Mesenchymal stem cell (in vitro differentiated cells and primary cell): ENCODE results near the gene DAZAP2.
"Not testable (repeated sequence)": the region's sequence is repeated elsewhere in the genome, so short reads cannot be mapped to it uniquely, and the experiment has no call there.

Experiments
- DNase-seq: peaks from one replicate; pipeline ENCODE4 v3.0.0-alpha.2; 2013
- H2AFZ ChIP-seq: one replicate; pipeline ENCODE4 v1.6.1; 2013; ENCODE audit warnings: low read depth, mild to moderate bottlenecking, control low read depth, inconsistent platforms, low read length, moderate library complexity
- H2AK5ac ChIP-seq: 2 replicates; pipeline ENCODE4 v1.6.1; 2013; ENCODE audit warnings: low read length, moderate library complexity, mild to moderate bottlenecking, inconsistent platforms; ENCODE audit not compliant: severe bottlenecking
- H2BK120ac ChIP-seq: one replicate; pipeline ENCODE4 v1.6.1; 2013; ENCODE audit warnings: low read depth, mild to moderate bottlenecking, inconsistent platforms, low read length, moderate library complexity
- H2BK12ac ChIP-seq, 2 experiments: one replicate each; pipeline ENCODE4 v1.6.1; 2013; ENCODE audit warnings: inconsistent platforms in 2 of 2, low read length in 2 of 2, mild to moderate bottlenecking in 2 of 2, moderate library complexity in 2 of 2, control low read depth in 1 of 2
- H2BK15ac ChIP-seq: one replicate; pipeline ENCODE4 v1.6.1; 2013; ENCODE audit warnings: mild to moderate bottlenecking, low read depth, inconsistent platforms; ENCODE audit not compliant: poor library complexity, severe bottlenecking
- H2BK5ac ChIP-seq: 2 replicates; pipeline ENCODE4 v1.6.1; 2013; ENCODE audit warnings: low read depth, mild to moderate bottlenecking, low read length, control low read depth, inconsistent platforms; ENCODE audit not compliant: poor library complexity, severe bottlenecking
- H3K14ac ChIP-seq, 2 experiments: one replicate each; pipeline ENCODE4 v1.6.1; 2013; ENCODE audit warnings: inconsistent platforms in 2 of 2, low read length in 2 of 2, control low read depth in 1 of 2, mild to moderate bottlenecking in 1 of 2, moderate library complexity in 1 of 2
- H3K18ac ChIP-seq, 2 experiments: one replicate each; pipeline ENCODE4 v1.6.1; 2013; ENCODE audit warnings: inconsistent platforms in 2 of 2, low read length in 2 of 2, control low read depth in 1 of 2, low read depth in 1 of 2, mild to moderate bottlenecking in 1 of 2
- H3K23ac ChIP-seq, 2 experiments: one replicate each; pipeline ENCODE4 v1.6.1; 2013; ENCODE audit warnings: inconsistent platforms in 2 of 2, low read length in 2 of 2, mild to moderate bottlenecking in 2 of 2, moderate library complexity in 2 of 2, control low read depth in 1 of 2
- H3K27ac ChIP-seq: 2 replicates; pipeline ENCODE4 v1.5.1; 2013; ENCODE audit warnings: mild to moderate bottlenecking, moderate library complexity, low read length, control low read depth, inconsistent platforms; ENCODE audit not compliant: poor library complexity, severe bottlenecking
- H3K27me3 ChIP-seq, 2 experiments: 2 replicates each; pipeline versions ENCODE4 v1.6.1 to v1.7.0; 2013; ENCODE audit warnings: low read length in 2 of 2, mild to moderate bottlenecking in 2 of 2, moderate library complexity in 2 of 2, control low read depth in 1 of 2, inconsistent platforms in 1 of 2; ENCODE audit not compliant: control insufficient read depth in 1 of 2, insufficient read depth in 1 of 2
- H3K36me3 ChIP-seq, 2 experiments: 2 replicates each; pipeline versions ENCODE4 v1.6.1 to v1.7.0; 2013; ENCODE audit warnings: low read length in 2 of 2, control low read depth in 1 of 2, inconsistent platforms in 1 of 2, low read depth in 1 of 2, mild to moderate bottlenecking in 1 of 2; ENCODE audit not compliant: insufficient read depth in 2 of 2, control insufficient read depth in 1 of 2
- H3K4ac ChIP-seq, 2 experiments: one replicate each; pipeline ENCODE4 v1.6.1; 2013; ENCODE audit warnings: inconsistent platforms in 2 of 2, low read length in 2 of 2, mild to moderate bottlenecking in 2 of 2, moderate library complexity in 2 of 2, control low read depth in 1 of 2, low read depth in 1 of 2
- H3K4me1 ChIP-seq: 2 replicates; pipeline ENCODE4 v1.6.1; 2013; ENCODE audit warnings: low read depth, low read length, control low read depth; ENCODE audit not compliant: control insufficient read depth, insufficient read depth
- H3K4me2 ChIP-seq: 2 replicates; pipeline ENCODE4 v1.6.1; 2013; ENCODE audit warnings: low read length, mild to moderate bottlenecking, inconsistent platforms; ENCODE audit not compliant: poor library complexity, severe bottlenecking
- H3K4me3 ChIP-seq, 2 experiments: 2 replicates each; pipeline versions ENCODE4 v1.5.1 to v1.7.0; 2013; ENCODE audit warnings: low read length in 2 of 2, mild to moderate bottlenecking in 2 of 2, control low read depth in 1 of 2, low read depth in 1 of 2; ENCODE audit not compliant: insufficient read depth in 1 of 2
- H3K79me1 ChIP-seq: replicated peaks from 2 replicates; pipeline ENCODE4 v1.6.1; 2013; ENCODE audit warnings: mild to moderate bottlenecking, control low read depth, low read length, inconsistent platforms; ENCODE audit not compliant: poor library complexity, severe bottlenecking
- H3K9ac ChIP-seq: 2 replicates; pipeline ENCODE4 v1.7.0; 2013; ENCODE audit warnings: mild to moderate bottlenecking, low read length, moderate library complexity
- H3K9me3 ChIP-seq: 2 replicates; pipeline ENCODE4 v1.7.0; 2013; ENCODE audit warnings: mild to moderate bottlenecking, low read length; ENCODE audit not compliant: control insufficient read depth
- H4K8ac ChIP-seq: one replicate; pipeline ENCODE4 v1.6.1; 2013; ENCODE audit warnings: inconsistent platforms, mild to moderate bottlenecking, low read length, moderate library complexity
- H4K91ac ChIP-seq: one replicate; pipeline ENCODE4 v1.6.1; 2013; ENCODE audit warnings: mild to moderate bottlenecking, low read length, inconsistent platforms
- WGBS: methylation state at CpG from one replicate; pipeline ENCODE4 v1.1.7; 2013; ENCODE audit warnings: mixed read lengths; 5-methylcytosine and 5-hydroxymethylcytosine counted together

Gene DAZAP2

GRCh38 chr12:51219857-51220256 is 18.8 kb upstream of the DAZAP2 start:
- not testable (repeated sequence) for H3K4me2 ChIP-seq, H2BK120ac ChIP-seq
- 95% methylated on average over 7 of the region's 12 CpGs for WGBS

DNA sequence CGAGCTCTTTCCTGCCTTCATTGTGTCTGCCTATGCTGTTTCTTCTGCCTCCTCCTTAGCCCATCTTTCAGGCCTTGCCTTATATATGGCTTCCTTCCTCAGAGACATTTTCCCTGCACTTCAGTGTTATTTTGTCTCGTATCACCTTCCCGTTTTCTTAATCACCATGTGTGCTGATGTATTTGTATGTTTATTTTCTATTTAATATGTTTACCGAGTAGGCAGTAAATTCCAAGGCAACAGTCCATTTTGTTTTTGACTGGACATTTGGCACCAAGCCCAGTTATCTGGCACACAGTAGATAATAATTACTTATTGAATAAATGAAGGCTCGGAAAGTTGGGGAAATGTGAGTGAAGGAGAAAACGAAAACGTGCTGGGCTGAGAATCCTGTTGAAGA is 16.2 kb upstream of the DAZAP2 start:
- H3K4me3 ChIP-seq = no peak overlapping the region
- no peak overlapping the region for H2BK15ac ChIP-seq
- 93% methylated on average over 7 of the region's 7 CpGs for WGBS
- no peak overlapping the region for H3K9ac ChIP-seq
- no peaks in the 10 kb centered on the region for H3K27me3 ChIP-seq
- no peaks in the 10 kb centered on the region for H3K36me3 ChIP-seq
- H4K91ac ChIP-seq = no peak overlapping the region
- H2AK5ac ChIP-seq = no peak overlapping the region
- H4K8ac ChIP-seq = no peak overlapping the region
- DNase-seq = no peak
- H3K79me1 ChIP-seq = no peaks in the 10 kb centered on the region
- no peak overlapping the region for H3K18ac ChIP-seq
- no peak overlapping the region for H3K27ac ChIP-seq
- no peak overlapping the region for H3K4me2 ChIP-seq
- H2AFZ ChIP-seq = no peak overlapping the region
- H2BK120ac ChIP-seq = no peak overlapping the region
- H2BK5ac ChIP-seq = no peak overlapping the region
- no peak overlapping the region for H3K4ac ChIP-seq
- no peak overlapping the region for H2BK12ac ChIP-seq
- H3K14ac ChIP-seq = no peak overlapping the region
- H3K23ac ChIP-seq = no peak overlapping the region
- no peaks in the 10 kb centered on the region for H3K9me3 ChIP-seq
- peaks cover 5% of the 10 kb centered on the region for H3K4me1 ChIP-seq

More at GRCh38 chr12:51219857-51220256, 18.8 kb upstream of the DAZAP2 start:
- not testable (repeated sequence) for H3K9me3 ChIP-seq, H3K4me3 ChIP-seq, H3K79me1 ChIP-seq, H2AFZ ChIP-seq, H2AK5ac ChIP-seq, H3K9ac ChIP-seq, H3K27ac ChIP-seq, H3K18ac ChIP-seq, DNase-seq, H4K8ac ChIP-seq, H2BK5ac ChIP-seq, H3K27me3 ChIP-seq, H3K36me3 ChIP-seq, H2BK15ac ChIP-seq, H3K4ac ChIP-seq, H3K14ac ChIP-seq, H4K91ac ChIP-seq, H3K4me1 ChIP-seq, H3K23ac ChIP-seq, H2BK12ac ChIP-seq

DNA sequence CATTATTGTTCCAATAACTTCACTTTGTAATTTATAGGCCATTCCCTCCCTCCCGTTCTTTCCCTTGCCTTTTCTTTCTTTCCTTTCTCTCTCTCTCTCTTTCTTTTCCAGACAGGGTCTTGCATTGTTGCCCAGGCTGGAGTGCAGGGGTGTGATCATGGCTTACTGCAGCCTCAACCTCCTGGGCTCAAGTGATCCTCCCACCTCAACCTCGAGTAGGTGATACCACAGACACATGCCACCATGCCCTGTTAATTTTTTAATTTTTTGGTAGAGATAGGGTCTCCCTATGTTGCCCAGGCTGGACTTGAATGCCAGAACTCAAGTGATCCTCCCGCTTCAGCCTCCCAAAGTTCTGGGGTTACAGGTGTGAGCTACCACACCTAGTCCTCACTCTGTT is 14.0 kb upstream of the DAZAP2 start:
- H3K36me3 ChIP-seq = no peaks in the 10 kb centered on the region
- H2BK5ac ChIP-seq = no peak overlapping the region
- no peak overlapping the region for H2AK5ac ChIP-seq
- no peak overlapping the region for H3K18ac ChIP-seq
- H3K4me2 ChIP-seq = no peak overlapping the region
- DNase-seq = no peak
- no peak overlapping the region for H2AFZ ChIP-seq
- no peaks in the 10 kb centered on the region for H3K9me3 ChIP-seq
- H3K9ac ChIP-seq = no peak overlapping the region
- no peaks in the 10 kb centered on the region for H3K4me1 ChIP-seq
- H3K27ac ChIP-seq = no peak overlapping the region
- H2BK120ac ChIP-seq = no peak overlapping the region
- no peaks in the 10 kb centered on the region for H3K27me3 ChIP-seq
- H2BK15ac ChIP-seq = no peak overlapping the region
- H3K23ac ChIP-seq = no peak overlapping the region
- H3K4me3 ChIP-seq = no peak overlapping the region
- H4K8ac ChIP-seq = no peak overlapping the region
- H3K4ac ChIP-seq = no peak overlapping the region
- no peak overlapping the region for H3K14ac ChIP-seq
- H2BK12ac ChIP-seq = no peak overlapping the region
- H3K79me1 ChIP-seq = no peaks in the 10 kb centered on the region
- no peak overlapping the region for H4K91ac ChIP-seq
- WGBS = 94% methylated on average over 3 of the region's 3 CpGs

DNA sequence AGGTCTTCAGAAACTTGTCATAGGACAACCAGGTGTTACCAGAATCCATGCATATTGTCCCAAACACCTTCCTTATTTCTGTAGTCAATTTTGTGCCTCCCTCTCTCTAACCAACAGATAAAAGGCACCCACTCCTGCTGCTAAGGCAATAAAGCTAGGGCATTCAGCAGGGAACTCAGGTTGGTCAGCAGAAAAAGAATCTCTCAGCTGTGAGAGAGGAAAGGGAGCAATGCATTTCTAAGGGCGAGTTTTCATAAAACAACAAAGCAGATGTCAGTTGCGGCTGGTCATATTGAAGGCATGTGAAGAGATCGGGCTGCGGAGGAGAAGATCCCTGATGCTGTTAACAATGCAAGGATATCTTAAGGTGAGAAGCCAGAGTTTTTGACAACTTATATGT is 13.4 kb upstream of the DAZAP2 start:
- whole genome bisulfite sequencing = 88% methylated on average over 4 of the region's 4 CpGs

More for the DNA sequence above, 13.4 kb upstream of the DAZAP2 start:
- Histone ChIP-seq H4K91ac (no peak overlapping the region), H3K14ac (no peak overlapping the region), H4K8ac (no peak overlapping the region), H3K79me1 (no peaks in the 10 kb centered on the region), H2BK12ac (no peak overlapping the region), H3K4me2 (no peak overlapping the region), H3K36me3 (no peaks in the 10 kb centered on the region), H2BK5ac (no peak overlapping the region), H2AK5ac (no peak overlapping the region), H3K27me3 (no peaks in the 10 kb centered on the region), H3K9ac (no peak overlapping the region), H3K23ac (no peak overlapping the region), H2AFZ (no peak overlapping the region), H3K4me1 (no peaks in the 10 kb centered on the region), H3K27ac (no peak overlapping the region), H3K4ac (no peak overlapping the region), H3K9me3 (no peaks in the 10 kb centered on the region), H2BK15ac (no peak overlapping the region), H3K18ac (no peak overlapping the region), H2BK120ac (no peak overlapping the region), H3K4me3 (no peak overlapping the region)
- DNase-seq = no peak
